GM21576 (cell line): Measurements from ENCODE around the gene A2M.

Experiments used
- ATAC-seq: cut with Tn5 transposase; IDR thresholded peaks from one replicate; pipeline ENCODE4 v1.9.1; 2021; ENCODE audit warnings: mild to moderate bottlenecking, moderate library complexity; ENCODE audit not compliant: unreplicated experiment

Gene A2M

DNA sequence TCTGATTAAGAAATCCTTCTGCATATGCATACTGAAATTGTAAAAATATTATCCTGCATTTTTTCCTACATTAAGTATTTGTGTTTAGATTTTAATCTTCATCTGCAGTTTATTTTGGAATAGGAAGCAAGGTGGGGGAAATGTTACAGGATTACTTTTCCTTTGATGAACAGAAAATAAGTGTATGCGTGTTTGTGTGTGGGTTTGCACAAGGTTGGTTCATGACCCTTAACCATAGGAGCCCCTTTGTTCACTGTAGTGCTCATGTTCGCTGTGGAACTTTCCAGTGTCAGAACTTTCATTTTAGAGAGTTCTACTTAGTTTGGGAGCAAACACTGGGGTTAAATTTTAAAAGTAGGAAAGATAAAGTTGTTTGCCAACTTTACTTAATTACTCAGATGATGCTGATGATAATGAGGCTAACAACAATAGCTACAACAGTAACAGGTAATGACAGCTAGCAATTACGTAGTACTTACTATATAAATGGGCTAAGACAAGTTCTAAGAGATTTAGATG lies 6.4 kb upstream of the A2M start:
- no peak for ATAC-seq

- no peak for ATAC-seq
Measured at GRCh38 chr12:9120487-9121184, 4.9 kb upstream of the A2M start.

- ATAC-seq, result peak; percentile 83
Measured at GRCh38 chr12:9118158-9118557, 2.4 kb upstream of the A2M start.

DNA sequence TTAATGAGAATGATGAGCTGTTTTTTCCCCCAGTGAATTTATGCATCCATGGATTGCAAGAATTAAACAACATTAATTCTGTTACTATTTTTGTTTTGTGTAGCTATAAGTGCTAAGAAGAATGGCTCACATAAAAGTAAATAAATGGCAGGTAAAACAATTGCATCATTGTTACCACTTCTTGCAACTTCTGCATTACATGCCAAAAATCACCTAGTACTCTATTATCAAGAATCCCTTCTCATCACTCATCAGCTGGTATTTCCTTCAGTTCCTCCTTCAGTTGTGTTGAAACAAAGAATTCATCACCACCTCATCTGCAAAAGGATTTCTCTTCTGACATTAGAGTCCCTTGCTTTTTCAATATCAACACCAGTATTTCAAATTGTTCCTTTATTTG lies 773 bp downstream of the A2M start:
- ATAC-seq, result no peak

GRCh38 chr12:9113987-9114309 lies 1.8 kb downstream of the A2M start:
- ATAC-seq, result no peak

DNA sequence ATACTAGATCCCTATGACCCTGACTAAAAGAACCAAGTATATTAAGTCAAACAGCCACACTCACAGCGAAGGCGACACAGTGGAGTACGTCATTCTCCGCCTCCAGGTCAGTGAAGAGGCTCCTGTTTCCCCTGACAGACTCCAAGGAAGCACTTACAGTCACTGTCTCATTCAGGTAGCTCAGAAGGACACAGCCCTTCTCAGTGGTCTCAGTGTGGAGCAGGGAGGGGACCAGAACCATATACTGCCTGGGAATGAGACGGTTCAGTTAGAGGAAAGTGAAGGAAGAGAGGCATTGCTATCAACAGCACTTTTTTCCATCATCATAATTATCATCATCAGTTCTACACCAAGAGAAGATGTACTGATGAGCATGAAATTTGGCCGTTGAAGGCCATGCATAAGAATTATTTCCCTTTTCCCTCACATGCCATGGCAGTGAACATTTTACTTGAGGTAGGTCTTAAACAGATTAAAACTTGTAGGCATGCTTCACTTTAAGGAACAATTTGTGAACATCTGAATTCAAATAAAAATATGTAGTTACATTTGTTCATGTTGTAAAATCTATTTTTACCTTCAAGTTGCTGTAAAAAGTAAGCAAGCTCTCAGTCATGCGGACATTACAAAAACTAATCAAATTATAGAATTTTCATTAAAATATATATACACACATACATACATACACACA lies 2.3 kb downstream of the A2M start:
- ATAC-seq, result no peak

GRCh38 chr12:9112076-9112853 lies 3.5 kb downstream of the A2M start:
- ATAC-seq, result no peak

- ATAC-seq, result no peak
Measured at GRCh38 chr12:9111525-9111924, 4.2 kb downstream of the A2M start.

GRCh38 chr12:9109737-9110491 lies 5.8 kb downstream of the A2M start:
- no peak for ATAC-seq

- no peak for ATAC-seq
Measured at GRCh38 chr12:9109213-9109522, 6.6 kb downstream of the A2M start.

DNA sequence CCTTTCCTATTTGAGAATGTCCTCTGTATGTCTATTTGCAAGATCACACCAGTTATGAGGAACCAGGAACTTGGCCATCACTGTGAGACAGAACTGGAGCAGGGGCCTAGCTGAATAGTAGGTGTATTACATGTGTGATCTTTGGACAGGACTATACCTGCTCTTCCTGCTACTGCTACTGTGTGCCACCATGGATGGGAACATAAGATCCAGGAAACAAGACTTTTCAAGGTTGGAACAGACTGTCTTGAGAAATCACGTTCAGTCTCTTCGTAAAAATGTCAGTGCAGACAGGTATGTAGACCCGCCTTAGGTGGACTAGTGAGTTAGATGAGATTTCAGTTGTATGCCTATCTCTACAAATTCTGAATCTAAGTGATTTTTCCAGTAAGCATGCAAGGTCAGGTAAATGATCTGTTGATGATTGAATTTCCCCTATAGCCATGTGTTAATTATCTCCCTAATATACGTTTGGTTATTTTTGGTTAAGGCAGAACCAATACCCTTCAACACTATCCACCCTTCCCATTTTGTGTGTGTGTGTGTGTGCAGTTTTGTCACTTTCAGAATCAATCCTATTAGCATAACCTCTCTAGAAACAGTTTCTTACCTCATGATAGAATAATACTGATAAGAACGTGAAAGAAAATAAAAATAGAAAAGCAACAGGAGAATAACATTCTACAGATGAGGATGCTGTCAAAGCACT lies 7.1 kb downstream of the A2M start:
- ATAC-seq, result no peak

- ATAC-seq, result no peak
Measured at GRCh38 chr12:9107542-9107873, 8.2 kb downstream of the A2M start.

- ATAC-seq, result no peak
Measured at GRCh38 chr12:9106610-9107541, 8.8 kb downstream of the A2M start.

DNA sequence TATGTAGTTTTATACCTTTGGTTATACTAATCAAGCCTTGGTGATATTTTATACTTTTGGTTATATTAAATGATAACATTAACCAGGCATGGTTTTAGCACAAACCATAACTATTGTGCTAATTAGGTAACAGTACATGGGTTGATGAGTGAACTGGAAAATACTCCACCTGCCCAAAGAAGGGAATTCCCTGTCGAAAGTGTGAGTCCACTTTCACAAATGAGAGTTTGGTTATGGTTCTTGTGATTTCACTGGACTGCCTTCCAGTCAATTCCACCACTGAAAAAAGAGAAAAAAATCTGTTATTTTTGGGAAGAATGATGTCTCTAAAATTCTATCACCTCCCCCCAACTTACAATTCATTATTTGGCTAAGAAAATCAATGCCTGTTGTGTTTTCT lies 9.7 kb downstream of the A2M start:
- no peak for ATAC-seq

DNA sequence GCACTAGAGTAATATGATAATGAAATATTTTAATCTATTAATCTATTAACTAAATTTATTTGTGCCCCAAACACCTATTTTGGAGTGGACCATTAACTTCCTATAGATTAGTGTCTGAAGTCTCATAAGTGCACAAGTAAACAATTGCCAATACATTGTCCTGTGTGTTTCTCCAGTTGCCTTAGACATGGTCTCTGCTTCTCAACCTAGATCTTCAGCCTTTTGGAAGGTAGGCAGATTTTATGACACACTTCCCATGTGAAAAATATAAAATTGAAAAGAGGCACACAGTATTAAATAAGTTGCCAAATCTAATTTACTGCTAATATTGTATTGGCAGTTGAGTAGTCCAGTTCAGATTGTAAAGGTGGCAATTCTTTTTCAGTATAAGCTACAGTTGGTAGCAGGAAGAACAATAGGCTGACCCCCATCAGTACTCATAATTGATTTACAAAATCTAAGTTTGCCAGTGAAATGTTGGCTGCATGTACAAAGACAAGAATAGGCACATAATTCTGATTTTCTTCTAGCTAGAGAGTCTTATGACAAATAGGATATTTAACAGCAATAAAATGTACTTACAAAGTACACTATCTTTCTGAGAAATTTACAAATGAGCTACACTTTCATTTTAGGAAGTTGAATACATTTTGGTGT lies 10.8 kb downstream of the A2M start:
- ATAC-seq, result no peak

DNA sequence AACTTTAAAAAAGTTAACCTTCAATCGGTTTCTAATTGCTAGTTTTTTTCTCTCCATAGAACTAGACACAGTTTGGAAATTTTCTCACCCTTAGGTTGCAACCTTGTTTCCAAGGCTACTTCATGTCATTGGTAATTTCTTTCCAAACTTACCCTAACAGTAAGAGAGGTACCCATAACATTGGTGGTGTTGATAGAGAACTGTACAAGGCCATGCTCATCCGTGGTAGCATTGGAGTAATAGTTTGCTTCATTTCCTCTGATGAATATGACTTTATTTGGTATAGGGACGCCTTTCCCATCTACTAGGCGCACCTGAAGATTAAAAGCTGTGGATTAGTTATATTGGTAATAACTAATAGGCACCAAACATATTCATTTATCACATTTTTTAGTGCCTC lies 11.6 kb downstream of the A2M start:
- ATAC-seq, result no peak

- no peak for ATAC-seq
Measured at GRCh38 chr12:9103050-9103849, 12.5 kb downstream of the A2M start.

- no peak for ATAC-seq
Measured at GRCh38 chr12:9101018-9101687, 14.6 kb downstream of the A2M start.
